WTC11 (cell line): Measurements from ENCODE around the gene PTPN4.

Source experiments
- CREM ChIP-seq: sonication (generic); formaldehyde crosslinking; IDR thresholded peaks from 2 replicates; pipeline ENCODE4 v1.8.1; 2022; ENCODE audit warnings: mild to moderate bottlenecking, missing genetic modification reagents, moderate library complexity
- CTCF ChIP-seq: fragments of 200-600 bp; IDR thresholded peaks from 2 replicates; pipeline ENCODE4 v1.8.0; 2022; ENCODE audit warnings: antibody characterized with exemption
- E2F1 ChIP-seq: sonication (generic); formaldehyde crosslinking; IDR thresholded peaks from 2 replicates; pipeline ENCODE4 v1.8.0; 2022; ENCODE audit warnings: mild to moderate bottlenecking, missing genetic modification reagents
- ESRRA ChIP-seq: sonication (generic); formaldehyde crosslinking; IDR thresholded peaks from 2 replicates; pipeline ENCODE4 v1.8.1; 2022; ENCODE audit warnings: mild to moderate bottlenecking, missing genetic modification reagents, borderline replicate concordance
- FOXP4 ChIP-seq: sonication (generic); formaldehyde crosslinking; IDR thresholded peaks from 2 replicates; pipeline ENCODE4 v1.8.0; 2022; ENCODE audit warnings: mild to moderate bottlenecking, missing genetic modification reagents
- GRHL2 ChIP-seq: fragments of 250-450 bp; sonication (Bioruptor Pico); IDR thresholded peaks from 2 replicates; pipeline ENCODE4 v1.8.0; 2022; ENCODE audit warnings: mild to moderate bottlenecking, moderate library complexity; ENCODE audit not compliant: insufficient replicate concordance, severe bottlenecking
- JUN ChIP-seq: sonication (generic); formaldehyde crosslinking; IDR thresholded peaks from 2 replicates; pipeline ENCODE4 v1.8.0; 2023; ENCODE audit warnings: mild to moderate bottlenecking, missing genetic modification reagents
- NR1H2 ChIP-seq: sonication (generic); formaldehyde crosslinking; IDR thresholded peaks from 2 replicates; pipeline ENCODE4 v1.9.0; 2021; ENCODE audit warnings: mild to moderate bottlenecking, moderate library complexity, missing genetic modification reagents
- PRDM15 ChIP-seq: sonication (generic); formaldehyde crosslinking; IDR thresholded peaks from 2 replicates; pipeline ENCODE4 v1.8.0; 2022; ENCODE audit warnings: missing genetic modification reagents
- SP1 ChIP-seq: sonication (generic); formaldehyde crosslinking; conservative IDR thresholded peaks from 2 replicates; pipeline ENCODE4 v1.8.1; 2022; ENCODE audit warnings: missing genetic modification reagents
- STAT6 ChIP-seq: sonication (generic); formaldehyde crosslinking; conservative IDR thresholded peaks from 2 replicates; pipeline ENCODE4 v1.8.1; 2023; ENCODE audit warnings: mild to moderate bottlenecking, low read depth, missing genetic modification reagents, moderate library complexity
- ZBTB43 ChIP-seq: sonication (generic); formaldehyde crosslinking; IDR thresholded peaks from 2 replicates; pipeline ENCODE4 v1.8.1; 2023; ENCODE audit warnings: mild to moderate bottlenecking, missing genetic modification reagents
- ZNF512 ChIP-seq: sonication (generic); formaldehyde crosslinking; IDR thresholded peaks from 2 replicates; pipeline ENCODE4 v1.8.1; 2022; ENCODE audit warnings: missing genetic modification reagents, borderline replicate concordance

GRCh38 chr2:119837759-119838158 is 78.0 kb downstream of the PTPN4 start:
- TF ChIP-seq CTCF (no peak), E2F1 (no peak), GRHL2 (CRISPR knock-in tag) (no peak), CREM (CRISPR knock-in tag) (no peak), NR1H2 (CRISPR knock-in tag) (no peak), FOXP4 (CRISPR knock-in tag) (no peak), SP1 (no peak), STAT6 (CRISPR knock-in tag) (no peak), ZNF512 (no peak), ESRRA (CRISPR knock-in tag) (no peak), ZBTB43 (CRISPR knock-in tag) (no peak), PRDM15 (no peak), JUN (CRISPR knock-in tag) (no peak)
